H1 (cell line): ENCODE data around the gene CCDC154. TPM values are rescaled to one million over a fixed set of nuclear protein-coding genes. Genes with fewer than 3 reads are reported as not detected.

Source experiments
- CTCF ChIA-PET: fragments of 300-600 bp; sonication (Branson Sonifier 250); formaldehyde crosslinking; loops from one replicate; lab custom pipeline; 2021; ENCODE audit not compliant: partially characterized antibody; lab: Charles Lee
- POLR2A ChIA-PET: fragments of 300-600 bp; sonication (Branson Sonifier 250); formaldehyde crosslinking; loops from one replicate; lab custom pipeline; 2021; ENCODE audit warnings: inconsistent platforms; ENCODE audit not compliant: partially characterized antibody; lab: Charles Lee
- DNase-seq, 2 experiments: peaks; one replicate each; pipeline versions ENCODE4 v3.0.0 to v3.0.0-alpha.2; 2010 to 2022; ENCODE audit warnings: low spot score in 2 of 2, low read depth in 1 of 2, mixed read lengths in 1 of 2
- FAIRE-seq: peaks from 2 replicates; lab custom pipeline; 2011; peaks lifted over from hg19 to GRCh38; lab: Jason Lieb, UNC
- H2AFZ ChIP-seq: 2 replicates; pipeline ENCODE4 v1.8.1; 2012; ENCODE audit warnings: low read length, inconsistent platforms
- H2AK5ac ChIP-seq: 2 replicates; pipeline ENCODE4 v1.6.1; 2013; ENCODE audit warnings: low read depth, low read length
- H2BK120ac ChIP-seq: replicated peaks from 2 replicates; pipeline ENCODE3; 2013; ENCODE audit warnings: low read depth, low read length, inconsistent platforms
- H2BK12ac ChIP-seq: 2 replicates; pipeline ENCODE4 v1.6.1; 2013; ENCODE audit warnings: low read depth, low read length
- H2BK15ac ChIP-seq: 2 replicates; pipeline ENCODE4 v1.6.1; 2013; ENCODE audit warnings: low read length
- H2BK20ac ChIP-seq: 2 replicates; pipeline ENCODE4 v1.6.1; 2013; ENCODE audit warnings: low read length
- H2BK5ac ChIP-seq: 2 replicates; pipeline ENCODE4 v1.6.1; 2013; ENCODE audit warnings: low read depth, low read length
- H3K14ac ChIP-seq: 2 replicates; pipeline ENCODE4 v1.6.1; 2013; ENCODE audit warnings: inconsistent platforms; ENCODE audit not compliant: insufficient read length
- H3K18ac ChIP-seq: 2 replicates; pipeline ENCODE4 v1.6.1; 2013; ENCODE audit warnings: low read length; ENCODE audit errors: extremely low read depth
- H3K23ac ChIP-seq: 2 replicates; pipeline ENCODE4 v1.6.1; 2013; ENCODE audit warnings: inconsistent platforms; ENCODE audit not compliant: insufficient read length
- H3K23me2 ChIP-seq: 2 replicates; pipeline ENCODE4 v1.6.1; 2013; ENCODE audit warnings: low read depth, low read length
- H3K27ac ChIP-seq: 2 replicates; pipeline ENCODE4 v1.6.1; 2011; ENCODE audit warnings: low read depth, low read length, inconsistent platforms
- H3K27me3 ChIP-seq, 4 experiments: replicated peaks in 1 of 4; 1 replicate in 1 of 4; 2 replicates in 3 of 4; pipeline versions ENCODE4 v1.6.1 to v1.8.1; 2011 to 2013; ENCODE audit warnings: low read length in 3 of 4, mild to moderate bottlenecking in 3 of 4, inconsistent platforms in 2 of 4, mixed read lengths in 2 of 4, moderate library complexity in 1 of 4; ENCODE audit not compliant: control insufficient read depth in 3 of 4, insufficient read depth in 3 of 4; ENCODE audit errors: extremely low read depth in 1 of 4
- H3K36me3 ChIP-seq, 4 experiments: 2 replicates each; pipeline versions ENCODE4 v1.6.1 to v1.8.1; 2011 to 2013; ENCODE audit warnings: mild to moderate bottlenecking in 4 of 4, low read length in 3 of 4, moderate library complexity in 2 of 4, control low read depth in 1 of 4, inconsistent platforms in 1 of 4; ENCODE audit not compliant: insufficient read depth in 4 of 4, control insufficient read depth in 2 of 4
- H3K4ac ChIP-seq: replicated peaks from 2 replicates; pipeline ENCODE3; 2013; ENCODE audit warnings: low read length, low read depth, mixed read lengths, inconsistent platforms; ENCODE audit not compliant: insufficient read length
- H3K4me1 ChIP-seq, 4 experiments: replicated peaks in 1 of 4; 1 replicate in 1 of 4; 2 replicates in 3 of 4; pipeline versions ENCODE4 v1.6.1 to v1.8.1; 2011 to 2013; ENCODE audit warnings: low read length in 3 of 4, inconsistent platforms in 2 of 4, mixed read lengths in 1 of 4; ENCODE audit not compliant: insufficient read depth in 4 of 4, control insufficient read depth in 3 of 4
- H3K4me2 ChIP-seq, 2 experiments: 2 replicates each; pipeline versions ENCODE4 v1.6.1 to v1.8.1; 2011 to 2013; ENCODE audit warnings: low read depth in 2 of 2, low read length in 2 of 2, control low read depth in 1 of 2, inconsistent platforms in 1 of 2, mild to moderate bottlenecking in 1 of 2; ENCODE audit not compliant: insufficient read depth in 1 of 2
- H3K4me3 ChIP-seq, 4 experiments: fragments of 200-600, 300-600 bp in 1 of 4; sonication (generic), shearing (Covaris generic), sonication (Bioruptor Twin) in 1 of 4; 2 replicates each; pipeline versions ENCODE4 v1.5.1 to v1.8.1; 2011 to 2016; ENCODE audit warnings: low read length in 4 of 4, low read depth in 3 of 4, control low read depth in 2 of 4, inconsistent platforms in 2 of 4, mild to moderate bottlenecking in 2 of 4, mixed read lengths in 1 of 4, moderate library complexity in 1 of 4; ENCODE audit not compliant: insufficient read depth in 2 of 4; ENCODE audit errors: extremely low read depth in 1 of 4
- H3K56ac ChIP-seq: replicated peaks from 2 replicates; pipeline ENCODE3; 2013; ENCODE audit warnings: low read depth, mild to moderate bottlenecking, mixed read lengths, low read length, inconsistent platforms; ENCODE audit not compliant: insufficient read length
- H3K79me1 ChIP-seq: 2 replicates; pipeline ENCODE4 v1.6.1; 2013; ENCODE audit warnings: low read depth, low read length, control low read depth
- H3K79me2 ChIP-seq, 2 experiments: 2 replicates each; pipeline versions ENCODE4 v1.6.1 to v1.8.1; 2012 to 2013; ENCODE audit warnings: low read length in 2 of 2, mild to moderate bottlenecking in 2 of 2, inconsistent platforms in 1 of 2; ENCODE audit not compliant: insufficient read depth in 2 of 2, control insufficient read depth in 1 of 2
- H3K9ac ChIP-seq, 4 experiments: replicated peaks in 1 of 4; 1 replicate in 1 of 4; 2 replicates in 3 of 4; pipeline versions ENCODE4 v1.6.1 to v1.8.1; 2011 to 2013; ENCODE audit warnings: low read depth in 3 of 4, low read length in 3 of 4, control low read depth in 2 of 4, mild to moderate bottlenecking in 2 of 4, moderate library complexity in 2 of 4, inconsistent platforms in 1 of 4; ENCODE audit errors: extremely low read depth in 1 of 4
- H3K9me3 ChIP-seq, 2 experiments: 2 replicates each; pipeline versions ENCODE4 v1.6.1 to v1.8.1; 2012 to 2013; ENCODE audit warnings: mild to moderate bottlenecking in 2 of 2, moderate library complexity in 2 of 2, control low read depth in 1 of 2, inconsistent platforms in 1 of 2, low read depth in 1 of 2, low read length in 1 of 2, mixed read lengths in 1 of 2; ENCODE audit not compliant: insufficient read depth in 2 of 2
- H4K20me1 ChIP-seq, 2 experiments: replicated peaks in 1 of 2; 2 replicates each; pipeline versions ENCODE3 to v1.8.1; 2011 to 2013; ENCODE audit warnings: inconsistent platforms in 2 of 2, low read length in 2 of 2, mild to moderate bottlenecking in 1 of 2; ENCODE audit not compliant: insufficient read depth in 2 of 2, control insufficient read depth in 1 of 2
- H4K5ac ChIP-seq: 2 replicates; pipeline ENCODE4 v1.6.1; 2013; ENCODE audit warnings: low read length, low read depth, mixed read lengths, inconsistent platforms; ENCODE audit not compliant: insufficient read length
- H4K8ac ChIP-seq: 2 replicates; pipeline ENCODE4 v1.8.0; 2013; ENCODE audit warnings: mild to moderate bottlenecking, moderate library complexity, low read length, inconsistent platforms; ENCODE audit not compliant: insufficient read depth; ENCODE audit errors: extremely low read depth
- H4K91ac ChIP-seq: replicated peaks from 2 replicates; pipeline ENCODE3; 2013; ENCODE audit warnings: low read length, mixed read lengths, inconsistent platforms; ENCODE audit not compliant: insufficient read length
- KDM5A ChIP-seq: fragments of 200-600 bp; IDR thresholded peaks from 2 replicates; pipeline ENCODE4 v1.7.1; 2012; ENCODE audit warnings: mild to moderate bottlenecking, low read length, inconsistent platforms, mixed read lengths
- WGBS, 2 experiments: shearing (Covaris generic) in 1 of 2; methylation state at CpG; one replicate each; pipeline versions ENCODE4 v1.1.6 to v1.1.7; 2013 to 2015; ENCODE audit warnings: low lambda C conversion rate in 2 of 2, mixed read lengths in 2 of 2, inconsistent platforms in 1 of 2, low coverage in 1 of 2, missing lambda C conversion rate in 1 of 2; ENCODE audit not compliant: insufficient replicate concordance in 2 of 2, insufficient coverage in 1 of 2, insufficient read length in 1 of 2; ENCODE audit errors: extremely low coverage in 1 of 2, missing lambda C conversion rate in 1 of 2; 5-methylcytosine and 5-hydroxymethylcytosine counted together
- polyA plus RNA-seq, 7 experiments: library from polyadenylated mRNA; depleted of rRNA in 3 of 7; stranded (reverse) in 5 of 7; unstranded in 2 of 7; fragments of >200 nt in 5 of 7; fragments of 200-250 nt in 2 of 7; gene quantifications; 1 replicate in 5 of 7; 2 replicates in 1 of 7; 4 replicates in 1 of 7; pipeline versions ENCODE4 v1.2.1 to v1.2.3, GENCODE V29; 2011 to 2013; ENCODE audit warnings: missing spikeins in 2 of 7, mixed read lengths in 2 of 7
- total RNA-seq: library from RNA; stranded (reverse); fragmentation: NEBNext Ultra II Directional; extraction: Animal tissue kit (Norgen Biotek cat#: 25700); gene quantifications from 2 replicates; pipeline ENCODE4 v1.2.1, GENCODE V29; 2021

CCDC154 gene
- total and polyA plus RNA-seq, 2 of the 8 experiments (the other 6 are each of a cell fraction or from before 2014, with no cell fraction given), result 0.15 to 0.88 TPM

- no peak overlapping the region for H4K91ac ChIP-seq
- CTCF ChIA-PET, result interaction anchor here (1.4 to 3.9 kb wide), 5 partner anchors 11 to 80 kb away, joined by 3 to 20 read pairs (median 5); no protein-coding TSS in a partner anchor
- peaks cover 0 to 7% of the 10 kb centered on the region in 2 experiments for H4K20me1 ChIP-seq
- TF ChIP-seq KDM5A, result no peak
- TF ChIP-seq, all 59 proteins: peak for 0
- H3K27me3 ChIP-seq, result no peaks in the 10 kb centered on the region
- no peak overlapping the region for H2AK5ac ChIP-seq
- H3K18ac ChIP-seq, result no peak overlapping the region
- H2BK120ac ChIP-seq, result no peak overlapping the region
- H3K79me1 ChIP-seq, result no peaks in the 10 kb centered on the region
- no peak overlapping the region for H2BK15ac ChIP-seq
- no peaks in the 10 kb centered on the region for H3K9me3 ChIP-seq
- no peak overlapping the region for H3K4me3 ChIP-seq
- H3K14ac ChIP-seq, result no peak overlapping the region
- FAIRE-seq (no peak), DNase-seq (no peak)
- no peak overlapping the region for H2BK5ac ChIP-seq
- H2BK20ac ChIP-seq, result no peak overlapping the region
- peak overlapping the region; percentile 92; the same call in 1 of the 2 replicates for H4K8ac ChIP-seq
- no peaks in the 10 kb centered on the region for H3K23me2 ChIP-seq
- POLR2A ChIA-PET, result interaction anchor here (1.2 to 2.0 kb wide), 6 partner anchors 8 to 69 kb away, joined by 3 to 6 read pairs (median 4); partner anchors contain the start of genes PERCC1 and TELO2
- H3K36me3 ChIP-seq, result peaks cover 0 to 21% (median 3%) of the 10 kb centered on the region in 4 experiments; a peak in 3 of 8 replicates
- no peak overlapping the region for H3K23ac ChIP-seq
- no peak overlapping the region for H3K27ac ChIP-seq
- H3K4me2 ChIP-seq, result no peak overlapping the region
- no peak overlapping the region for H2AFZ ChIP-seq
- H2BK12ac ChIP-seq, result no peak overlapping the region
- no peaks in the 10 kb centered on the region for H3K4me1 ChIP-seq
- no peak overlapping the region for H4K5ac ChIP-seq
- H3K79me2 ChIP-seq, result no peaks in the 10 kb centered on the region
- H3K4ac ChIP-seq, result no peak overlapping the region
- no peak overlapping the region for H3K9ac ChIP-seq
- no peak overlapping the region for H3K56ac ChIP-seq
- WGBS, 2 experiments, result 88% methylated on average over 34 of the region's 48 CpGs; no CpG with 5 or more reads in 1 of the 2 experiments
These were observed 568 bp upstream of the CCDC154 start for GRCh38 chr16:1444730-1445517.
